OCI-LY7 (cell line): ENCODE results near the gene MT1E.

ENCODE experiments used
- EZH2phosphoT487 ChIP-seq: fragments of 200-600 bp; sonication (generic); IDR thresholded peaks from 2 replicates; pipeline ENCODE4 v1.6.1; 2018; ENCODE audit warnings: low read depth, borderline replicate concordance, mild to moderate bottlenecking, mixed run types, antibody characterized with exemption, low read length, moderate library complexity, mixed read lengths
- TF ChIP-seq, protein P1 (sequence below): fragments of 200-600 bp; sonication (generic); conservative IDR thresholded peaks from 2 replicates; pipeline ENCODE4 v1.5.1; 2014; ENCODE audit warnings: mild to moderate bottlenecking, antibody characterized with exemption, low read length, moderate library complexity, mixed read lengths

DNA sequence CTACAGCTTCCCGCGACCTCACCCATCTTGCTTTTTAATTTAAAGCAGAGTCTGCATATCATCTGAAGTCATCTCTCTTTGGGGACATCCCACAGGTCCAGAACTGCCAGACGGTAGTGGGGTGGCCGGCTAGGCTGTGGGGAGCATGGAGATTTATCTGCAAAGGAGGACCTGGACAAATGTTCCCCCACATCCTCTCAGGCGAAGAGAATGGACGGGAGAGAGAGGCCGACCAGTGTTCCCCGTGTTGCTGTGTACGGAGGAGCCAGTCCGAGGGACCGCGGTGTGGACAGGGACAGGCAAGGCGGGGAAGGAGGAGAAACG, 6.2 kb downstream of the MT1E start:
- TF ChIP-seq, protein P1, sequence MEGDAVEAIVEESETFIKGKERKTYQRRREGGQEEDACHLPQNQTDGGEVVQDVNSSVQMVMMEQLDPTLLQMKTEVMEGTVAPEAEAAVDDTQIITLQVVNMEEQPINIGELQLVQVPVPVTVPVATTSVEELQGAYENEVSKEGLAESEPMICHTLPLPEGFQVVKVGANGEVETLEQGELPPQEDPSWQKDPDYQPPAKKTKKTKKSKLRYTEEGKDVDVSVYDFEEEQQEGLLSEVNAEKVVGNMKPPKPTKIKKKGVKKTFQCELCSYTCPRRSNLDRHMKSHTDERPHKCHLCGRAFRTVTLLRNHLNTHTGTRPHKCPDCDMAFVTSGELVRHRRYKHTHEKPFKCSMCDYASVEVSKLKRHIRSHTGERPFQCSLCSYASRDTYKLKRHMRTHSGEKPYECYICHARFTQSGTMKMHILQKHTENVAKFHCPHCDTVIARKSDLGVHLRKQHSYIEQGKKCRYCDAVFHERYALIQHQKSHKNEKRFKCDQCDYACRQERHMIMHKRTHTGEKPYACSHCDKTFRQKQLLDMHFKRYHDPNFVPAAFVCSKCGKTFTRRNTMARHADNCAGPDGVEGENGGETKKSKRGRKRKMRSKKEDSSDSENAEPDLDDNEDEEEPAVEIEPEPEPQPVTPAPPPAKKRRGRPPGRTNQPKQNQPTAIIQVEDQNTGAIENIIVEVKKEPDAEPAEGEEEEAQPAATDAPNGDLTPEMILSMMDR, result no peak
- no peak for TF ChIP-seq EZH2phosphoT487
